HepG2 (cell line): ENCODE results near the gene SGF29. TPM values are rescaled to one million over a fixed set of nuclear protein-coding genes. Genes with fewer than 3 reads are reported as not detected.
A peak's percentile ranks its signal among the peaks of the same experiment; 100 is the strongest.

ENCODE experiments used
- DR1 ChIP-seq: sonication (generic); formaldehyde crosslinking; IDR thresholded peaks from 2 replicates; pipeline ENCODE4 v1.8.0; 2021; ENCODE audit warnings: mild to moderate bottlenecking, missing genetic modification reagents, inconsistent platforms
- ELF3 ChIP-seq: IDR thresholded peaks from 2 replicates; pipeline ENCODE4 v1.6.1; 2016; ENCODE audit warnings: missing genetic modification reagents, missing compliant biosample characterization
- EP300 ChIP-seq, 3 experiments: sonication (generic) in 1 of 3; formaldehyde crosslinking in 1 of 3; IDR thresholded peaks; 2 replicates each; pipeline versions ENCODE4 v1.5.1 to v1.6.1; 2011 to 2020; ENCODE audit warnings: low read depth in 2 of 3, low read length in 2 of 3, borderline replicate concordance in 1 of 3, improper control_type of control experiment in 1 of 3, mild to moderate bottlenecking in 1 of 3, missing genetic modification reagents in 1 of 3, moderate library complexity in 1 of 3
- ETV5 ChIP-seq: IDR thresholded peaks from 2 replicates; pipeline ENCODE4 v1.6.1; 2018; ENCODE audit warnings: missing biosample characterization, missing genetic modification reagents, inconsistent platforms, borderline replicate concordance
- GZF1 ChIP-seq: sonication (generic); formaldehyde crosslinking; IDR thresholded peaks from 2 replicates; pipeline ENCODE4 v1.5.1; 2020; ENCODE audit warnings: mild to moderate bottlenecking, missing genetic modification reagents
- HOXA3 ChIP-seq: sonication (generic); formaldehyde crosslinking; IDR thresholded peaks from 2 replicates; pipeline ENCODE4 v1.5.0; 2020; ENCODE audit warnings: missing genetic modification reagents
- IRF2 ChIP-seq: IDR thresholded peaks from 2 replicates; pipeline ENCODE4 v1.6.1; 2018; ENCODE audit warnings: missing genetic modification reagents, missing compliant biosample characterization
- NR1H2 ChIP-seq: sonication (generic); formaldehyde crosslinking; IDR thresholded peaks from 2 replicates; pipeline ENCODE4 v1.8.1; 2022; ENCODE audit warnings: low read depth, missing genetic modification reagents, borderline replicate concordance
- PHF8 ChIP-seq: sonication (generic); formaldehyde crosslinking; IDR thresholded peaks from 2 replicates; pipeline ENCODE4 v1.5.0; 2020; ENCODE audit warnings: missing genetic modification reagents
- SAFB2 ChIP-seq: sonication (generic); formaldehyde crosslinking; IDR thresholded peaks from 2 replicates; pipeline ENCODE4 v1.5.1; 2020; ENCODE audit warnings: missing genetic modification reagents, low read depth, mild to moderate bottlenecking, borderline replicate concordance
- SCMH1 ChIP-seq: sonication (generic); formaldehyde crosslinking; IDR thresholded peaks from 2 replicates; pipeline ENCODE4 v1.9.0; 2021; ENCODE audit warnings: missing genetic modification reagents, mild to moderate bottlenecking, borderline replicate concordance
- STAG1 ChIP-seq: sonication (generic); formaldehyde crosslinking; IDR thresholded peaks from 2 replicates; pipeline ENCODE4 v1.4.0; 2020; ENCODE audit warnings: missing genetic modification reagents
- TBX3 ChIP-seq: fragments of 450-650 bp; IDR thresholded peaks from 2 replicates; pipeline ENCODE4 v1.6.1; 2017; ENCODE audit warnings: antibody characterized with exemption, mild to moderate bottlenecking, inconsistent platforms, borderline replicate concordance
- TRIM24 ChIP-seq: sonication (generic); formaldehyde crosslinking; IDR thresholded peaks from 2 replicates; pipeline ENCODE4 v1.8.0; 2022; ENCODE audit warnings: mild to moderate bottlenecking, missing genetic modification reagents
- ZBTB21 ChIP-seq: sonication (generic); formaldehyde crosslinking; IDR thresholded peaks from 2 replicates; pipeline ENCODE4 v1.4.0; 2020; ENCODE audit warnings: missing genetic modification reagents
- ZNF678 ChIP-seq: sonication (generic); formaldehyde crosslinking; IDR thresholded peaks from 2 replicates; pipeline ENCODE4 v1.4.0; 2020; ENCODE audit warnings: mild to moderate bottlenecking, missing genetic modification reagents
- ZNF790 ChIP-seq: sonication (generic); formaldehyde crosslinking; IDR thresholded peaks from 2 replicates; pipeline ENCODE4 v1.8.0; 2022; ENCODE audit warnings: missing genetic modification reagents, mild to moderate bottlenecking, borderline replicate concordance
- polyA plus RNA-seq, 8 experiments: library from polyadenylated mRNA; depleted of rRNA in 3 of 8; stranded (reverse) in 7 of 8; unstranded in 1 of 8; fragments of >200 nt; fragmentation: Illumina TruSeq in 4 of 8; extraction: Trizol in 4 of 8; gene quantifications; 2 replicates each; pipeline versions ENCODE4 v1.2.1 to v1.2.3, GENCODE V29; 2011 to 2016; ENCODE audit warnings: low read depth in 4 of 8, missing spikeins in 1 of 8, mixed read lengths in 1 of 8; ENCODE audit not compliant: insufficient read depth in 1 of 8
- total RNA-seq, 5 experiments: library from RNA; depleted of rRNA; stranded (reverse); fragments of >200 nt; fragmentation: Illumina TruSeq; extraction: Trizol; gene quantifications; 2 replicates each; pipeline ENCODE4 v1.2.3, GENCODE V29; 2016; ENCODE audit warnings: low read depth in 1 of 5
- TF ChIP-seq, protein P1 (sequence below), 2 experiments: sonication (generic) in 1 of 2; formaldehyde crosslinking in 1 of 2; IDR thresholded peaks; 2 replicates each; pipeline versions ENCODE4 v1.6.1 to v1.9.0; 2014 to 2022; ENCODE audit warnings: antibody characterized with exemption in 1 of 2, borderline replicate concordance in 1 of 2, inconsistent platforms in 1 of 2, low read depth in 1 of 2, missing genetic modification reagents in 1 of 2
- TF ChIP-seq, protein P2 (sequence below): IDR thresholded peaks from 2 replicates; pipeline ENCODE4 v1.6.1; 2016
- TF ChIP-seq, protein P3 (sequence below): sonication (generic); formaldehyde crosslinking; IDR thresholded peaks from 2 replicates; pipeline ENCODE4 v1.5.0; 2020; ENCODE audit warnings: missing genetic modification reagents
- TF ChIP-seq, protein P4 (sequence below): sonication (generic); formaldehyde crosslinking; IDR thresholded peaks from 2 replicates; pipeline ENCODE4 v1.9.0; 2022; ENCODE audit warnings: low read depth, missing genetic modification reagents

The SGF29 gene
- total and polyA plus RNA-seq, 2 of the 13 experiments (the other 11 are each of a cell fraction or from before 2014, with no cell fraction given): 5.0 to 29.4 TPM

DNA sequence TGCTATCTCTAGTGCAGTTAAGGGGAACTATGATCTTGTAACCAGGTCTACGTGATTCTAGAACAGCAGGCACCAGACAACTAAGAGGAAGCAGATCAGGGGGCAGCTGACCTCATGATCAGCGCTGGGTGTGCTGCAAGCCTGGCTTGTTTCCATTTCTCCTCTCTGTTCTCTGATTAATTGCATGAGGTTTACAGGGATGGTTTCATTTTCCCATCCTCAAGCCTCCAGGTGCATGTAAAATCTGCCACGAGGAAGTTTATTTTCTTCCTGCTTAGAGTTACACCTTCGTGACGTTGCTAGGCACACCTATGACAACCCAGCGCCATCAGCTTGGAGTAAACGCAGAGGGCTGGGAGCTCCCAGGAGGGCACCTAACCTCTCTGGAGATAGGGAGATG lies 10.6 kb upstream of the SGF29 start (continued):
- TF ChIP-seq, protein P1, sequence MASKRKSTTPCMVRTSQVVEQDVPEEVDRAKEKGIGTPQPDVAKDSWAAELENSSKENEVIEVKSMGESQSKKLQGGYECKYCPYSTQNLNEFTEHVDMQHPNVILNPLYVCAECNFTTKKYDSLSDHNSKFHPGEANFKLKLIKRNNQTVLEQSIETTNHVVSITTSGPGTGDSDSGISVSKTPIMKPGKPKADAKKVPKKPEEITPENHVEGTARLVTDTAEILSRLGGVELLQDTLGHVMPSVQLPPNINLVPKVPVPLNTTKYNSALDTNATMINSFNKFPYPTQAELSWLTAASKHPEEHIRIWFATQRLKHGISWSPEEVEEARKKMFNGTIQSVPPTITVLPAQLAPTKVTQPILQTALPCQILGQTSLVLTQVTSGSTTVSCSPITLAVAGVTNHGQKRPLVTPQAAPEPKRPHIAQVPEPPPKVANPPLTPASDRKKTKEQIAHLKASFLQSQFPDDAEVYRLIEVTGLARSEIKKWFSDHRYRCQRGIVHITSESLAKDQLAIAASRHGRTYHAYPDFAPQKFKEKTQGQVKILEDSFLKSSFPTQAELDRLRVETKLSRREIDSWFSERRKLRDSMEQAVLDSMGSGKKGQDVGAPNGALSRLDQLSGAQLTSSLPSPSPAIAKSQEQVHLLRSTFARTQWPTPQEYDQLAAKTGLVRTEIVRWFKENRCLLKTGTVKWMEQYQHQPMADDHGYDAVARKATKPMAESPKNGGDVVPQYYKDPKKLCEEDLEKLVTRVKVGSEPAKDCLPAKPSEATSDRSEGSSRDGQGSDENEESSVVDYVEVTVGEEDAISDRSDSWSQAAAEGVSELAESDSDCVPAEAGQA (IDR thresholded peaks at IDR 0.05; ENCODE audit: low read depth): 0 out of 2 replicates have a peak, but pooled peaks have one; percentile 28
- TF ChIP-seq, protein P1 (CRISPR knock-in tag; IDR thresholded peaks at IDR 0.05; ENCODE audit: borderline replicate concordance): no peak
- TF ChIP-seq STAG1 (CRISPR knock-in tag) (no peak), IRF2 (CRISPR knock-in tag) (no peak), ZBTB21 (CRISPR knock-in tag) (peak; percentile 52; the same call in 1 of the 2 replicates), EP300 (IDR thresholded peaks at IDR 0.05; ENCODE audit: low read depth in 2 of 2, low read length in 2 of 2) (no peak), EP300 (CRISPR knock-in tag; IDR thresholded peaks at IDR 0.05; ENCODE audit: borderline replicate concordance) (no peak), TBX3 (no peak), GZF1 (CRISPR knock-in tag) (no peak), NR1H2 (CRISPR knock-in tag) (no peak), SAFB2 (CRISPR knock-in tag) (no peak), ZNF678 (CRISPR knock-in tag) (no peak), TRIM24 (CRISPR knock-in tag) (no peak), HOXA3 (peak; percentile 52; the same call in 1 of the 2 replicates), PHF8 (CRISPR knock-in tag) (no peak), ELF3 (peak; percentile 70), SCMH1 (CRISPR knock-in tag) (no peak), DR1 (CRISPR knock-in tag) (no peak), ZNF790 (CRISPR knock-in tag) (no peak), ETV5 (CRISPR knock-in tag) (peak; percentile 30; the same call in 1 of the 2 replicates)
- TF ChIP-seq, protein P2, sequence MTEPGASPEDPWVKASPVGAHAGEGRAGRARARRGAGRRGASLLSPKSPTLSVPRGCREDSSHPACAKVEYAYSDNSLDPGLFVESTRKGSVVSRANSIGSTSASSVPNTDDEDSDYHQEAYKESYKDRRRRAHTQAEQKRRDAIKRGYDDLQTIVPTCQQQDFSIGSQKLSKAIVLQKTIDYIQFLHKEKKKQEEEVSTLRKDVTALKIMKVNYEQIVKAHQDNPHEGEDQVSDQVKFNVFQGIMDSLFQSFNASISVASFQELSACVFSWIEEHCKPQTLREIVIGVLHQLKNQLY (CRISPR knock-in tag): 0 out of 2 replicates have a peak, but pooled peaks have one; percentile 50
- TF ChIP-seq, protein P3, sequence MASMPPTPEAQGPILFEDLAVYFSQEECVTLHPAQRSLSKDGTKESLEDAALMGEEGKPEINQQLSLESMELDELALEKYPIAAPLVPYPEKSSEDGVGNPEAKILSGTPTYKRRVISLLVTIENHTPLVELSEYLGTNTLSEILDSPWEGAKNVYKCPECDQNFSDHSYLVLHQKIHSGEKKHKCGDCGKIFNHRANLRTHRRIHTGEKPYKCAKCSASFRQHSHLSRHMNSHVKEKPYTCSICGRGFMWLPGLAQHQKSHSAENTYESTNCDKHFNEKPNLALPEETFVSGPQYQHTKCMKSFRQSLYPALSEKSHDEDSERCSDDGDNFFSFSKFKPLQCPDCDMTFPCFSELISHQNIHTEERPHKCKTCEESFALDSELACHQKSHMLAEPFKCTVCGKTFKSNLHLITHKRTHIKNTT: no peak
- TF ChIP-seq, protein P4, sequence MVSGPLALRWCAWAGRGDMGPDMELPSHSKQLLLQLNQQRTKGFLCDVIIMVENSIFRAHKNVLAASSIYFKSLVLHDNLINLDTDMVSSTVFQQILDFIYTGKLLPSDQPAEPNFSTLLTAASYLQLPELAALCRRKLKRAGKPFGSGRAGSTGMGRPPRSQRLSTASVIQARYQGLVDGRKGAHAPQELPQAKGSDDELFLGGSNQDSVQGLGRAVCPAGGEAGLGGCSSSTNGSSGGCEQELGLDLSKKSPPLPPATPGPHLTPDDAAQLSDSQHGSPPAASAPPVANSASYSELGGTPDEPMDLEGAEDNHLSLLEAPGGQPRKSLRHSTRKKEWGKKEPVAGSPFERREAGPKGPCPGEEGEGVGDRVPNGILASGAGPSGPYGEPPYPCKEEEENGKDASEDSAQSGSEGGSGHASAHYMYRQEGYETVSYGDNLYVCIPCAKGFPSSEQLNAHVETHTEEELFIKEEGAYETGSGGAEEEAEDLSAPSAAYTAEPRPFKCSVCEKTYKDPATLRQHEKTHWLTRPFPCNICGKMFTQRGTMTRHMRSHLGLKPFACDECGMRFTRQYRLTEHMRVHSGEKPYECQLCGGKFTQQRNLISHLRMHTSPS (CRISPR knock-in tag): no peak
